ENCODE data around the gene IQCB1.

The IQCB1 gene

DNA sequence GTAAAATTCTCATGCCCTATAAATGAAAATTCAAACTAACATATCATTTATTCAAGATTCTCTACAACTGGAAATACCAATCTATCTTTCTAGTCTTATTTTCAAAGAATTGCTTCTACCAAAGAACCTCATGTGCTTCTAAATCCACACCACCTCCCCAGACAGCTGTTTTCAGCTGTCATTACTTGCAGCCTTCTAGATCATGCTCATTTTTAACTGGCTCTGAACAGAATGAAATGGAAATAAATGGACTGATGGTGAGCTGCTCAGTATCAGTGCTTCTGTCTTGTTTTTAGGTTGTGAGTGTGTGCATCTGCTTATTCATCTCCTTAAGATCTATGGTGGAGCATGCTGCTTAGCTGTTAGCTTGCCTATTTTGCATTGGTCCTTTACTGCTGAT is 114.7 kb downstream of the IQCB1 start:
- no peak overlapping the region for H2AFZ ChIP-seq (ENCODE audit: low read depth, low read length, severe bottlenecking)
- peaks cover 6% of the 10 kb centered on the region; the same call in 1 of the 2 replicates for H3K36me3 ChIP-seq (ENCODE audit: low read length)
- no peaks in the 10 kb centered on the region for H3K9me2 ChIP-seq (replicated peaks; ENCODE audit: insufficient read depth, low read length)
- no peaks in the 10 kb centered on the region for H3K79me2 ChIP-seq (ENCODE audit: insufficient read depth, low read length)
- no peak overlapping the region for H3K27ac ChIP-seq (ENCODE audit: low read depth, low read length)
- H3F3A ChIP-seq (ENCODE audit: insufficient read depth), result no peaks in the 10 kb centered on the region
- no peak overlapping the region for H3K9ac ChIP-seq (ENCODE audit: low read length)
- H3K4me3 ChIP-seq (ENCODE audit: insufficient read depth, low read length, poor library complexity, severe bottlenecking), result no peak overlapping the region
- no peaks in the 10 kb centered on the region for H3K27me3 ChIP-seq (ENCODE audit: low read length)
- TF ChIP-seq EZH2phosphoT487 (conservative IDR thresholded peaks at IDR 0.05; ENCODE audit: low read length), result no peak
- TF ChIP-seq, protein P1, sequence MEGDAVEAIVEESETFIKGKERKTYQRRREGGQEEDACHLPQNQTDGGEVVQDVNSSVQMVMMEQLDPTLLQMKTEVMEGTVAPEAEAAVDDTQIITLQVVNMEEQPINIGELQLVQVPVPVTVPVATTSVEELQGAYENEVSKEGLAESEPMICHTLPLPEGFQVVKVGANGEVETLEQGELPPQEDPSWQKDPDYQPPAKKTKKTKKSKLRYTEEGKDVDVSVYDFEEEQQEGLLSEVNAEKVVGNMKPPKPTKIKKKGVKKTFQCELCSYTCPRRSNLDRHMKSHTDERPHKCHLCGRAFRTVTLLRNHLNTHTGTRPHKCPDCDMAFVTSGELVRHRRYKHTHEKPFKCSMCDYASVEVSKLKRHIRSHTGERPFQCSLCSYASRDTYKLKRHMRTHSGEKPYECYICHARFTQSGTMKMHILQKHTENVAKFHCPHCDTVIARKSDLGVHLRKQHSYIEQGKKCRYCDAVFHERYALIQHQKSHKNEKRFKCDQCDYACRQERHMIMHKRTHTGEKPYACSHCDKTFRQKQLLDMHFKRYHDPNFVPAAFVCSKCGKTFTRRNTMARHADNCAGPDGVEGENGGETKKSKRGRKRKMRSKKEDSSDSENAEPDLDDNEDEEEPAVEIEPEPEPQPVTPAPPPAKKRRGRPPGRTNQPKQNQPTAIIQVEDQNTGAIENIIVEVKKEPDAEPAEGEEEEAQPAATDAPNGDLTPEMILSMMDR (IDR thresholded peaks at IDR 0.05; ENCODE audit: insufficient read depth, low read length, poor library complexity, severe bottlenecking), result no peak
- H3K9me3 ChIP-seq (ENCODE audit: insufficient read depth, low read length), result no peaks in the 10 kb centered on the region
- H3K4me2 ChIP-seq (ENCODE audit: low read depth, low read length, poor library complexity, severe bottlenecking), result no peak overlapping the region
- H4K20me1 ChIP-seq (ENCODE audit: low read depth, low read length), result no peaks in the 10 kb centered on the region
